Measurements from ENCODE around the gene VAMP7. TPM values are rescaled to one million over a fixed set of nuclear protein-coding genes. Genes with fewer than 3 reads are reported as not detected.

Gene VAMP7
- total RNA-seq, 2 donors from 2014 or later: 29.4 to 34.0 TPM

DNA sequence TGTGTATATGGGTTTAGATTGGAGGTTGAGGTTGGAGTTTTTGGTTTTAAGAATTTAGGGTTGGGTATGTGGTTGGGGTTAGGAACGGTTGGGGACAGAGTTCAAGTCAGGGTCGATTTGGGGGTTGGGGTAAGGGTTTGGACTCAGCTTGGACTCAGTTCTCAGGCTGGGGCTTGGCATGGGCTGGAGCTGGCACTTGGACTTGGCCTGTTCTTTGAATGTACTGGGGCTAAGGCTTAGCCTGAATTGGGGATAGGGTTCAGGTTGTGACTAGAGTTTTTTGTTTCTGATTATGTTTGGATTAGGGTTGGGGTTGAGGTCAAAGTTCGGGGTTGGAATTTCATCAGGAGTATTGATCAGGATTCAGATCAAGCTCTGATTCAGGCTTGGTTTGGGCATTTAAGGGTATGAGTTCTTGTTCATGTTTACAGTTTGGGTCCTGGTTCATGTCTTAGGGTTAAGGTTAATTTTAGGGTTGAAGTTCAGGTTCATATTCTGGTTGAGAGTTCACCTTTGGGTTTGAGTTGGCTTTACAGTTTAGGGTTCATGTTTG is 70.2 kb downstream of the VAMP7 start:
- H3K27ac ChIP-seq: no peak overlapping the region
- no peaks in the 10 kb centered on the region for H3K36me3 ChIP-seq
- H3K27me3 ChIP-seq: no peaks in the 10 kb centered on the region
- H3K9ac ChIP-seq (ENCODE audit: low read depth in 2 of 2, low read length in 2 of 2): no peak overlapping the region
- intact Hi-C loops (cut with DNase I): no loop called here
- TF ChIP-seq, protein P1, sequence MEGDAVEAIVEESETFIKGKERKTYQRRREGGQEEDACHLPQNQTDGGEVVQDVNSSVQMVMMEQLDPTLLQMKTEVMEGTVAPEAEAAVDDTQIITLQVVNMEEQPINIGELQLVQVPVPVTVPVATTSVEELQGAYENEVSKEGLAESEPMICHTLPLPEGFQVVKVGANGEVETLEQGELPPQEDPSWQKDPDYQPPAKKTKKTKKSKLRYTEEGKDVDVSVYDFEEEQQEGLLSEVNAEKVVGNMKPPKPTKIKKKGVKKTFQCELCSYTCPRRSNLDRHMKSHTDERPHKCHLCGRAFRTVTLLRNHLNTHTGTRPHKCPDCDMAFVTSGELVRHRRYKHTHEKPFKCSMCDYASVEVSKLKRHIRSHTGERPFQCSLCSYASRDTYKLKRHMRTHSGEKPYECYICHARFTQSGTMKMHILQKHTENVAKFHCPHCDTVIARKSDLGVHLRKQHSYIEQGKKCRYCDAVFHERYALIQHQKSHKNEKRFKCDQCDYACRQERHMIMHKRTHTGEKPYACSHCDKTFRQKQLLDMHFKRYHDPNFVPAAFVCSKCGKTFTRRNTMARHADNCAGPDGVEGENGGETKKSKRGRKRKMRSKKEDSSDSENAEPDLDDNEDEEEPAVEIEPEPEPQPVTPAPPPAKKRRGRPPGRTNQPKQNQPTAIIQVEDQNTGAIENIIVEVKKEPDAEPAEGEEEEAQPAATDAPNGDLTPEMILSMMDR (IDR thresholded peaks at IDR 0.05): no peak
- DNase-seq: no peak
- no peak overlapping the region for H3K4me3 ChIP-seq
- H3K9me3 ChIP-seq: no peaks in the 10 kb centered on the region
- H3K4me1 ChIP-seq: no peaks in the 10 kb centered on the region

DNA sequence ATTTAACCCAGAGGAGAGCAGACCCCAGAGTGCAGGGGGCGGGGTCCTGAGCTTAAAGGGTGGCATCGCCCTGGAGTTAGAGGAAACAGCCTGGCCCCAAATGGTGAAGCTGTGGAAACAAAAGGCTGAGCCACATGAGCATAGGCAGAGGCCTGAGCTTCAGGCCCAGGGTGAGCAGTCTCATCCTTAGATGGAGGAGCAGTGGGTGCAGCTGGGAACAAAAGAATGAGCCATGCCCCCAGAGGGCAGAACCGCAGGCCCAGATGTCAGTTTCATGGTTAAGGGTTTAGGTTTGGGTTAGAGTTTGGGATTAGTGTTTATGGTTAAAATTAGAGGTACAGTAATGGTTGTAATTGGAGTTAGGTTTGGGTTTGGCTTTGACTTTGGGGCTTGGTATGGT is 71.9 kb downstream of the VAMP7 start:
- Histone ChIP-seq H3K27ac (no peak overlapping the region), H3K9me3 (no peaks in the 10 kb centered on the region), H3K4me3 (no peak overlapping the region), H3K36me3 (no peaks in the 10 kb centered on the region), H3K27me3 (no peaks in the 10 kb centered on the region), H3K4me1 (no peaks in the 10 kb centered on the region), H3K9ac (ENCODE audit: low read depth in 2 of 2, low read length in 2 of 2) (no peak overlapping the region)
- DNase-seq: no peak
- TF ChIP-seq, protein P1 (IDR thresholded peaks at IDR 0.05): no peak
- intact Hi-C loops (cut with DNase I): no loop called here

DNA sequence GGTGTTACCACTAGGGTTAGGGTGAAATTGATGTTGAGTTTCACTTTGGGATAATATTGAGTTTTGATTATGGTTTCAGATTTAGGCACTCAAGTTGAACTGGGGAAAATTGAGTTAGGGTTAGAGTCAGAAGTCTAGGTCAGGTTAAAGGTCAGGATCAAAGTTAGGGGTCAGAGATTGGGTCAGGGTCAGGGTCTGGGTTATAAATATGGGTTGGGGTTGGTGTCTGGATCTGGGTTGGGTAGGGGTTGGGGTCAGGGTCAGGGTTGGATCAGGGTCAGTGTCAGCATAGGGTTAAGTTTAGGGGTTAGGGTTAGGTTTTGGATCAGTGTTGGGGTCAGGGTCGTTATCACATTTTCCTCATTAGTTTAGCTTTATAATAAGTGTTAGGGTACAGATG is 73.6 kb downstream of the VAMP7 start:
- H3K27me3 ChIP-seq: no peaks in the 10 kb centered on the region
- H3K9ac ChIP-seq (ENCODE audit: low read depth in 2 of 2, low read length in 2 of 2): no peak overlapping the region
- TF ChIP-seq, protein P1 (IDR thresholded peaks at IDR 0.05): no peak
- no peaks in the 10 kb centered on the region for H3K36me3 ChIP-seq
- no peak overlapping the region for H3K4me3 ChIP-seq
- intact Hi-C loops (cut with DNase I): no loop called here
- no peaks in the 10 kb centered on the region for H3K4me1 ChIP-seq
- H3K9me3 ChIP-seq: no peaks in the 10 kb centered on the region
- no peak for DNase-seq
- H3K27ac ChIP-seq: no peak overlapping the region

DNA sequence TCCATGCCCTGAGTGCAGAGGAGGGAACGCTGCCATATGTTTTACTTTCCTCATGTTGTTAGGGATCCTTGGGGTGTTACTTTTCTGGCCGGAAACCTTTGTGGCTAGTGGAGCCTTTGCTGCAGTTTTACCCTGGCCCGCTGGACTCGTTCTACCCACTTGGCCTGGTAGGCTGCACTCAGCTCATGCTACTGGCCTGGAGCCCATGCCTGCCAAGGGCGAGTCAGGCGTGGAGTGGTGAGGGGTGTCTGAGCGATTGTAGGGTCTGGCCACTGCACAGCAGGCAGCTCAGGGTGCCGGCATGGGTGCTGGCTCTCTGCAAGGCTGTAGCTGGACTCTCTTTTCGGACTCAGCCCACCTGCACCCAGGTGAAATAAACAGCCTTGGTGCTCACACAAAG is 75.0 kb downstream of the VAMP7 start:
- intact Hi-C loops (cut with DNase I): no loop called here
- TF ChIP-seq, protein P1 (IDR thresholded peaks at IDR 0.05): no peak
- H3K27ac ChIP-seq: no peak overlapping the region
- H3K9me3 ChIP-seq: no peaks in the 10 kb centered on the region
- DNase-seq: no peak
- H3K27me3 ChIP-seq: no peaks in the 10 kb centered on the region
- H3K4me3 ChIP-seq: no peak overlapping the region
- H3K9ac ChIP-seq (ENCODE audit: low read depth in 2 of 2, low read length in 2 of 2): no peak overlapping the region
- H3K4me1 ChIP-seq: no peaks in the 10 kb centered on the region
- H3K36me3 ChIP-seq: no peaks in the 10 kb centered on the region

DNA sequence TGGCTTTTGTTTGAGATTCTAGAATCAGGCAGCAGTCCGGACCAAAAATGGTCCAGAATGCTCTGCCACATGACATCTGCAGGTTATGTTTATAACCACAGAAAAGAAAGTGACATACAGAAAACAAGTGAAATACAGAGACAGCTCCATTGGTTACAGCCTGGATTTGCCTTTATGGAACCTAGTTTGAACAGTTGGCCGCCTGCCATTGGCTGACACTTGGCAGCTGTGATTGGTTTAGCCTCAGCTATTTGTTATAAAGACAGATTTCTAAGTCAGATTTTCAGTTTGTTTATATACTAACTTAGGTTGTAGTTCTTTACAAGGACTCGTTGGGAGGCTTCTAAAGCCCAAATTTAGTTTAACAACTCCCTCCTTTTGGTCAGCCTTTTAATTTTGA is 75.5 kb downstream of the VAMP7 start:
- H3K36me3 ChIP-seq: no peaks in the 10 kb centered on the region
- H3K4me1 ChIP-seq: no peaks in the 10 kb centered on the region
- no peaks in the 10 kb centered on the region for H3K27me3 ChIP-seq
- intact Hi-C loops (cut with DNase I): no loop called here
- H3K9me3 ChIP-seq: no peaks in the 10 kb centered on the region
- H3K4me3 ChIP-seq: no peak overlapping the region
- H3K27ac ChIP-seq: no peak overlapping the region
- TF ChIP-seq, protein P1 (IDR thresholded peaks at IDR 0.05): no peak
- no peak overlapping the region for H3K9ac ChIP-seq (ENCODE audit: low read depth in 2 of 2, low read length in 2 of 2)
- no peak for DNase-seq

All from colonic mucosa (tissue), 4 donors.